ENCODE data around the gene IQCE.
"Not testable (repeated sequence)": the region's sequence is repeated elsewhere in the genome, so short reads cannot be mapped to it uniquely, and the experiment has no call there.

Gene IQCE

GRCh38 chr7:2521341-2521745 lies 37.4 kb upstream of the IQCE start:
- DNase-seq, result no peak

- no peak for DNase-seq
Measured at GRCh38 chr7:2521952-2522591, 36.7 kb upstream of the IQCE start.

GRCh38 chr7:2522780-2523433 lies 35.9 kb upstream of the IQCE start:
- no peak for DNase-seq

- DNase-seq, result no peak
Measured at GRCh38 chr7:2523461-2523936, 35.3 kb upstream of the IQCE start.

- DNase-seq, result no peak
Measured at GRCh38 chr7:2523941-2524807, 34.6 kb upstream of the IQCE start.

GRCh38 chr7:2524808-2525657 lies 33.7 kb upstream of the IQCE start:
- no peak for DNase-seq

- no peak for DNase-seq
Measured at GRCh38 chr7:2525658-2526630, 32.8 kb upstream of the IQCE start.

GRCh38 chr7:2526659-2527504 lies 31.9 kb upstream of the IQCE start:
- DNase-seq, result no peak

- no peak for DNase-seq
Measured at GRCh38 chr7:2527505-2528467, 31.0 kb upstream of the IQCE start.

- no peak for DNase-seq
Measured at GRCh38 chr7:2528481-2529095, 30.2 kb upstream of the IQCE start.

- DNase-seq, result no peak
Measured at GRCh38 chr7:2529161-2530070, 29.4 kb upstream of the IQCE start.

- no peak for DNase-seq
Measured at GRCh38 chr7:2530071-2530987, 28.4 kb upstream of the IQCE start.

GRCh38 chr7:2530994-2531795 lies 27.6 kb upstream of the IQCE start:
- not testable (repeated sequence) for DNase-seq

GRCh38 chr7:2531796-2532110 lies 27.0 kb upstream of the IQCE start:
- DNase-seq, result not testable (repeated sequence)

- not testable (repeated sequence) for DNase-seq
Measured at GRCh38 chr7:2532199-2532772, 26.5 kb upstream of the IQCE start.

Measured in NCI-H1048 (cell line).